Neuronal stem cell (in vitro differentiated cells): ENCODE results near the gene TTC23.

Experiments used
- DNase-seq: peaks from one replicate; pipeline ENCODE4 v3.0.0-alpha.2; 2013; ENCODE audit warnings: low spot score
- H2AFZ ChIP-seq: one replicate; pipeline ENCODE4 v1.6.1; 2013; ENCODE audit warnings: mild to moderate bottlenecking, low read length, inconsistent platforms
- H2AK5ac ChIP-seq: 2 replicates; pipeline ENCODE4 v1.6.1; 2013; ENCODE audit warnings: low read depth, mild to moderate bottlenecking, inconsistent platforms, low read length, moderate library complexity, mixed read lengths
- H2BK120ac ChIP-seq: 2 replicates; pipeline ENCODE4 v1.6.1; 2013; ENCODE audit warnings: low read depth, mild to moderate bottlenecking, inconsistent platforms, low read length, moderate library complexity, mixed read lengths
- H2BK12ac ChIP-seq: one replicate; pipeline ENCODE4 v1.6.1; 2013; ENCODE audit warnings: low read length, inconsistent platforms
- H2BK15ac ChIP-seq: 2 replicates; pipeline ENCODE4 v1.6.1; 2013; ENCODE audit warnings: mild to moderate bottlenecking, low read length, inconsistent platforms, mixed read lengths
- H2BK5ac ChIP-seq: one replicate; pipeline ENCODE4 v1.6.1; 2013; ENCODE audit warnings: inconsistent platforms, mild to moderate bottlenecking, low read length, moderate library complexity
- H3K14ac ChIP-seq: one replicate; pipeline ENCODE4 v1.6.1; 2013; ENCODE audit warnings: low read length, inconsistent platforms
- H3K18ac ChIP-seq: 2 replicates; pipeline ENCODE4 v1.6.1; 2013; ENCODE audit warnings: low read length, inconsistent platforms
- H3K23ac ChIP-seq: 2 replicates; pipeline ENCODE4 v1.6.1; 2013; ENCODE audit warnings: low read depth, mild to moderate bottlenecking, mixed read lengths, low read length, inconsistent platforms; ENCODE audit not compliant: poor library complexity
- H3K27ac ChIP-seq: replicated peaks from 3 replicates; pipeline ENCODE4 v1.5.1; 2013; ENCODE audit warnings: low read length, inconsistent platforms
- H3K27me3 ChIP-seq, 3 experiments: 2 replicates each; pipeline ENCODE4 v1.6.1; 2013; ENCODE audit warnings: low read length in 3 of 3, mild to moderate bottlenecking in 2 of 3, inconsistent platforms in 1 of 3, low read depth in 1 of 3, mixed read lengths in 1 of 3, moderate library complexity in 1 of 3; ENCODE audit not compliant: control insufficient read depth in 3 of 3, insufficient read depth in 3 of 3
- H3K36me3 ChIP-seq, 2 donors: replicated peaks in 1 of 2; 2 replicates each; pipeline ENCODE4 v1.6.1; 2013; ENCODE audit warnings: low read length in 2 of 2; ENCODE audit not compliant: control insufficient read depth in 2 of 2, insufficient read depth in 2 of 2
- H3K4ac ChIP-seq: 2 replicates; pipeline ENCODE4 v1.6.1; 2013; ENCODE audit warnings: inconsistent platforms, mild to moderate bottlenecking, low read length, moderate library complexity
- H3K4me1 ChIP-seq, 2 donors: 1 replicate in 1 of 2; 2 replicates in 1 of 2; pipeline ENCODE4 v1.6.1; 2013; ENCODE audit warnings: low read length in 2 of 2, low read depth in 1 of 2; ENCODE audit not compliant: control insufficient read depth in 2 of 2, insufficient read depth in 1 of 2
- H3K4me2 ChIP-seq: one replicate; pipeline ENCODE4 v1.6.1; 2013; ENCODE audit warnings: mild to moderate bottlenecking, low read length, inconsistent platforms; ENCODE audit not compliant: insufficient read depth, poor library complexity, severe bottlenecking
- H3K4me3 ChIP-seq, 2 donors: 2 replicates each; pipeline ENCODE4 v1.5.1; 2013; ENCODE audit warnings: low read length in 2 of 2, mild to moderate bottlenecking in 2 of 2, inconsistent platforms in 1 of 2, moderate library complexity in 1 of 2
- H3K79me1 ChIP-seq: one replicate; pipeline ENCODE4 v1.6.1; 2013; ENCODE audit warnings: low read depth, mild to moderate bottlenecking, inconsistent platforms, low read length, moderate library complexity
- H3K9ac ChIP-seq: one replicate; pipeline ENCODE4 v1.6.1; 2013; ENCODE audit warnings: mild to moderate bottlenecking, low read depth, low read length, inconsistent platforms; ENCODE audit not compliant: poor library complexity
- H3K9me3 ChIP-seq, 2 donors: replicated peaks in 1 of 2; 2 replicates each; pipeline versions ENCODE3 to v1.6.1; 2013; ENCODE audit warnings: low read length in 2 of 2, mild to moderate bottlenecking in 2 of 2, inconsistent platforms in 1 of 2, low read depth in 1 of 2, mixed read lengths in 1 of 2, moderate library complexity in 1 of 2; ENCODE audit not compliant: control insufficient read depth in 2 of 2, insufficient read depth in 1 of 2
- H4K8ac ChIP-seq: one replicate; pipeline ENCODE4 v1.6.1; 2013; ENCODE audit warnings: low read depth, mild to moderate bottlenecking, inconsistent platforms, low read length, moderate library complexity
- H4K91ac ChIP-seq: one replicate; pipeline ENCODE4 v1.6.1; 2013; ENCODE audit warnings: low read length, low read depth, mild to moderate bottlenecking, inconsistent platforms; ENCODE audit not compliant: poor library complexity
- WGBS, 2 donors: extraction: QIAGEN DNeasy Blood & Tissue Kit; methylation state at CpG; one replicate each; pipeline ENCODE4 v1.1.7; 2013; ENCODE audit warnings: missing lambda C conversion rate in 2 of 2, mixed read lengths in 1 of 2; ENCODE audit not compliant: insufficient read length in 2 of 2, insufficient replicate concordance in 1 of 2; ENCODE audit errors: extremely low coverage in 2 of 2; 5-methylcytosine and 5-hydroxymethylcytosine counted together

Gene TTC23

GRCh38 chr15:99268431-99268830 is 19.1 kb upstream of the TTC23 start:
- Histone ChIP-seq H2BK5ac (no peak overlapping the region), H2BK15ac (no peak overlapping the region), H3K27me3 (no peaks in the 10 kb centered on the region), H3K4me1 (no peaks in the 10 kb centered on the region), H2AFZ (no peak overlapping the region), H2AK5ac (no peak overlapping the region), H3K27ac (no peak overlapping the region), H3K4me3 (no peak overlapping the region), H3K9ac (no peak overlapping the region), H4K8ac (no peak overlapping the region), H2BK120ac (no peak overlapping the region), H3K23ac (no peak overlapping the region), H3K36me3 (no peaks in the 10 kb centered on the region), H3K9me3 (no peaks in the 10 kb centered on the region), H3K14ac (no peak overlapping the region), H2BK12ac (no peak overlapping the region), H3K4me2 (no peak overlapping the region), H3K79me1 (no peaks in the 10 kb centered on the region), H3K4ac (no peak overlapping the region), H3K18ac (no peak overlapping the region), H4K91ac (no peak overlapping the region)
- WGBS, 2 donors, result no CpG with 5 or more reads among the region's 5 CpGs
- DNase-seq, result no peak

GRCh38 chr15:99267957-99268356 is 18.6 kb upstream of the TTC23 start:
- H2BK12ac ChIP-seq, result no peak overlapping the region
- H2BK120ac ChIP-seq, result no peak overlapping the region
- no peak overlapping the region for H4K8ac ChIP-seq
- WGBS, 2 donors, result no CpG with 5 or more reads among the region's 3 CpGs
- no peaks in the 10 kb centered on the region for H3K4me1 ChIP-seq
- no peak overlapping the region for H2AFZ ChIP-seq
- H3K23ac ChIP-seq, result no peak overlapping the region
- H2BK15ac ChIP-seq, result no peak overlapping the region
- DNase-seq, result no peak
- H3K27ac ChIP-seq, result no peak overlapping the region
- H3K36me3 ChIP-seq, result no peaks in the 10 kb centered on the region
- no peak overlapping the region for H3K4me3 ChIP-seq
- H3K9me3 ChIP-seq, result no peaks in the 10 kb centered on the region
- H3K14ac ChIP-seq, result no peak overlapping the region
- H3K79me1 ChIP-seq, result no peaks in the 10 kb centered on the region
- H2AK5ac ChIP-seq, result no peak overlapping the region
- no peak overlapping the region for H3K9ac ChIP-seq
- no peaks in the 10 kb centered on the region for H3K27me3 ChIP-seq
- H2BK5ac ChIP-seq, result no peak overlapping the region
- no peak overlapping the region for H4K91ac ChIP-seq
- H3K4me2 ChIP-seq, result no peak overlapping the region
- H3K4ac ChIP-seq, result no peak overlapping the region
- H3K18ac ChIP-seq, result no peak overlapping the region

GRCh38 chr15:99265541-99266070 is 16.2 kb upstream of the TTC23 start:
- WGBS, 2 donors, result no CpG with 5 or more reads among the region's 3 CpGs
- no peaks in the 10 kb centered on the region for H3K27me3 ChIP-seq

GRCh38 chr15:99264125-99264524 is 14.7 kb upstream of the TTC23 start:
- H2BK5ac ChIP-seq, result no peak overlapping the region
- no peak overlapping the region for H3K18ac ChIP-seq
- no peaks in the 10 kb centered on the region for H3K79me1 ChIP-seq
- no peak overlapping the region for H3K9ac ChIP-seq
- H3K4me1 ChIP-seq, result no peaks in the 10 kb centered on the region
- H3K27ac ChIP-seq, result no peak overlapping the region
- H4K91ac ChIP-seq, result no peak overlapping the region
- no peaks in the 10 kb centered on the region for H3K36me3 ChIP-seq
- H2BK15ac ChIP-seq, result no peak overlapping the region
- no peak overlapping the region for H3K4me3 ChIP-seq
- no peak overlapping the region for H2BK12ac ChIP-seq
- WGBS, 2 donors, result no CpG with 5 or more reads among the region's 5 CpGs
- H3K23ac ChIP-seq, result no peak overlapping the region
- H4K8ac ChIP-seq, result no peak overlapping the region
- H3K4ac ChIP-seq, result no peak overlapping the region
- no peak for DNase-seq
- no peak overlapping the region for H3K14ac ChIP-seq
- H2AFZ ChIP-seq, result no peak overlapping the region
- H2AK5ac ChIP-seq, result no peak overlapping the region
- no peaks in the 10 kb centered on the region for H3K9me3 ChIP-seq
- no peaks in the 10 kb centered on the region for H3K27me3 ChIP-seq
- H2BK120ac ChIP-seq, result no peak overlapping the region
- no peak overlapping the region for H3K4me2 ChIP-seq

More at GRCh38 chr15:99265541-99266070, 16.2 kb upstream of the TTC23 start:
- Histone ChIP-seq H2BK120ac (no peak overlapping the region), H3K4me1 (no peaks in the 10 kb centered on the region), H3K4ac (no peak overlapping the region), H4K8ac (no peak overlapping the region), H4K91ac (no peak overlapping the region), H2AFZ (no peak overlapping the region), H2AK5ac (no peak overlapping the region), H3K79me1 (no peaks in the 10 kb centered on the region), H3K18ac (no peak overlapping the region), H2BK5ac (no peak overlapping the region), H3K23ac (no peak overlapping the region), H3K4me3 (no peak overlapping the region), H2BK15ac (no peak overlapping the region), H3K27ac (no peak overlapping the region), H3K14ac (no peak overlapping the region), H3K36me3 (no peaks in the 10 kb centered on the region), H3K9ac (no peak overlapping the region), H2BK12ac (no peak overlapping the region), H3K9me3 (no peaks in the 10 kb centered on the region), H3K4me2 (no peak overlapping the region)
- no peak for DNase-seq
